ENCODE data around the gene MRPL53. TPM values are rescaled to one million over a fixed set of nuclear protein-coding genes. Genes with fewer than 3 reads are reported as not detected.

The MRPL53 gene
- total and polyA plus RNA-seq, 2 of the 4 experiments (the other 2 are of a cell fraction) = 5.2 to 39.0 TPM

- no peak overlapping the region for H3K27ac ChIP-seq (ENCODE audit: insufficient read depth, low read length)
- H3K9ac ChIP-seq (ENCODE audit: low read depth, low read length) = no peak overlapping the region
- no peak overlapping the region for H3K4ac ChIP-seq (ENCODE audit: low read depth, low read length)
- no peaks in the 10 kb centered on the region for H3K36me3 ChIP-seq (ENCODE audit: control insufficient read depth, insufficient read depth, low read length)
- H3K9me3 ChIP-seq (ENCODE audit: control insufficient read depth, insufficient read depth, low read length) = no peaks in the 10 kb centered on the region
- no peak overlapping the region for H2AK9ac ChIP-seq (replicated peaks; ENCODE audit: low read depth, low read length, poor library complexity)
- no CpG with 5 or more reads among the region's 5 CpGs for WGBS, 2 experiments (ENCODE audit: extremely low coverage in 2 of 2, insufficient read length in 1 of 2)
- intact Hi-C loops (cut with micrococcal nuclease) (no loop called here), in situ Hi-C loops (cut with MboI; ENCODE audit: low sequenced_read_pairs) (no loop called here), dilution Hi-C loops (cut with HindIII; ENCODE audit: low sequenced_read_pairs, unreplicated experiment) (no loop called here)
- H3K79me1 ChIP-seq (ENCODE audit: low read depth in 1 of 2, low read length in 2 of 2) = no peaks in the 10 kb centered on the region
- TF ChIP-seq BHLHE40 (IDR thresholded peaks at IDR 0.05; ENCODE audit: low read depth, low read length) (no peak), NFE2L2 (IDR thresholded peaks at IDR 0.05; ENCODE audit: low read depth, low read length) (no peak), MAZ (IDR thresholded peaks at IDR 0.05; ENCODE audit: borderline replicate concordance, low read depth, low read length) (no peak), SMC3 (IDR thresholded peaks at IDR 0.05; ENCODE audit: low read depth, low read length) (no peak), FOS (IDR thresholded peaks at IDR 0.05; ENCODE audit: low read depth, low read length) (no peak), ELK1 (IDR thresholded peaks at IDR 0.05; ENCODE audit: borderline replicate concordance, low read depth, low read length) (no peak), RAD21 (IDR thresholded peaks at IDR 0.05; ENCODE audit: low read length) (no peak), MXI1 (IDR thresholded peaks at IDR 0.05; ENCODE audit: borderline replicate concordance, low read depth, low read length) (no peak), USF2 (IDR thresholded peaks at IDR 0.05; ENCODE audit: low read depth, low read length) (no peak), CTCF (conservative IDR thresholded peaks at IDR 0.05; ENCODE audit: low read depth, low read length) (no peak), CEBPB (IDR thresholded peaks at IDR 0.05; ENCODE audit: low read depth, low read length) (no peak), RFX5 (IDR thresholded peaks at IDR 0.05; ENCODE audit: low read depth, low read length) (no peak), RCOR1 (IDR thresholded peaks at IDR 0.05; ENCODE audit: insufficient replicate concordance, low read length) (no peak), MAFK (IDR thresholded peaks at IDR 0.05; ENCODE audit: low read depth, low read length) (no peak), CHD1 (IDR thresholded peaks at IDR 0.05; ENCODE audit: low read depth, low read length) (no peak), POLR2A (IDR thresholded peaks at IDR 0.05; ENCODE audit: low read depth, low read length) (no peak)
- no peak overlapping the region for H3K4me3 ChIP-seq (ENCODE audit: insufficient read depth, low read depth, low read length)
- H3K4me2 ChIP-seq (ENCODE audit: low read depth, low read length) = no peak overlapping the region
- H2BK120ac ChIP-seq (ENCODE audit: low read depth, low read length) = no peak overlapping the region
- no peak overlapping the region for H3K56ac ChIP-seq (ENCODE audit: extremely low read depth, insufficient read depth, low read length)
- no peak overlapping the region for H2AK5ac ChIP-seq (ENCODE audit: low read depth, low read length)
- no peak for ATAC-seq (ENCODE audit: low read depth)
- no TSS peak for BruUV-seq (replicated peaks)
- ChIA-PET POLR2A (ENCODE audit: unreplicated experiment) (no interaction called here), CTCF (interaction anchor here (0.7 kb wide), 1 partner anchor 10 kb away, joined by 4 read pairs; no protein-coding TSS in a partner anchor)
- H4K20me1 ChIP-seq (ENCODE audit: insufficient read depth, low read length) = no peaks in the 10 kb centered on the region
- H3K23ac ChIP-seq (ENCODE audit: low read depth, low read length) = no peak overlapping the region
- no peak overlapping the region for H3K14ac ChIP-seq (replicated peaks; ENCODE audit: low read depth, low read length)
- H3K18ac ChIP-seq (ENCODE audit: low read depth, low read length) = no peak overlapping the region
- H4K8ac ChIP-seq (ENCODE audit: low read depth in 2 of 2, low read length in 2 of 2) = no peak overlapping the region
- H3K27me3 ChIP-seq (ENCODE audit: control insufficient read depth, insufficient read depth, low read length) = peaks cover 5% of the 10 kb centered on the region; the same call in 1 of the 2 replicates
- H3K9me1 ChIP-seq (ENCODE audit: insufficient read depth, low read length) = no peaks in the 10 kb centered on the region
- H3K4me1 ChIP-seq (ENCODE audit: control insufficient read depth, insufficient read depth, low read length) = no peaks in the 10 kb centered on the region
- no peak overlapping the region for H2BK15ac ChIP-seq (ENCODE audit: low read depth, low read length)
- no peak for DNase-seq
- no peak overlapping the region for H4K91ac ChIP-seq (ENCODE audit: insufficient read depth, low read depth, low read length)
- H2BK20ac ChIP-seq (ENCODE audit: low read depth, low read length) = no peak overlapping the region
- H2BK5ac ChIP-seq (ENCODE audit: low read depth, low read length, poor library complexity, severe bottlenecking) = no peak overlapping the region
- no peak overlapping the region for H2AFZ ChIP-seq (replicated peaks; ENCODE audit: low read length, poor library complexity)
- H4K5ac ChIP-seq (ENCODE audit: low read depth, low read length) = no peak overlapping the region
Observed at GRCh38 chr2:74447230-74447999, 25.1 kb downstream of the MRPL53 start.
